C4-2B (cell line): ENCODE data around the gene SUSD1.

Experiments
- CTCF ChIP-seq: fragments of 450-650 bp; conservative IDR thresholded peaks from 2 replicates; pipeline ENCODE4 v1.5.1; 2017; ENCODE audit warnings: mild to moderate bottlenecking
- ZFX ChIP-seq: fragments of 450-650 bp; IDR thresholded peaks from 2 replicates; pipeline ENCODE4 v1.6.1; 2017

- TF ChIP-seq CTCF (no peak), ZFX (no peak)
These were observed 165.4 kb downstream of the SUSD1 start for GRCh38 chr9:112009656-112010055.
